Mesangial cell (primary cell): Measurements from ENCODE around the gene SSBP4. TPM values are rescaled to one million over a fixed set of nuclear protein-coding genes. Genes with fewer than 3 reads are reported as not detected.

Experiments used
- total RNA-seq: library from RNA; depleted of rRNA; stranded (reverse); fragments of >200 nt; gene quantifications from 2 replicates; pipeline ENCODE4 v1.2.3, GENCODE V29; 2015

Gene SSBP4
- total RNA-seq: 131 and 177 TPM in 2 replicates

DNA sequence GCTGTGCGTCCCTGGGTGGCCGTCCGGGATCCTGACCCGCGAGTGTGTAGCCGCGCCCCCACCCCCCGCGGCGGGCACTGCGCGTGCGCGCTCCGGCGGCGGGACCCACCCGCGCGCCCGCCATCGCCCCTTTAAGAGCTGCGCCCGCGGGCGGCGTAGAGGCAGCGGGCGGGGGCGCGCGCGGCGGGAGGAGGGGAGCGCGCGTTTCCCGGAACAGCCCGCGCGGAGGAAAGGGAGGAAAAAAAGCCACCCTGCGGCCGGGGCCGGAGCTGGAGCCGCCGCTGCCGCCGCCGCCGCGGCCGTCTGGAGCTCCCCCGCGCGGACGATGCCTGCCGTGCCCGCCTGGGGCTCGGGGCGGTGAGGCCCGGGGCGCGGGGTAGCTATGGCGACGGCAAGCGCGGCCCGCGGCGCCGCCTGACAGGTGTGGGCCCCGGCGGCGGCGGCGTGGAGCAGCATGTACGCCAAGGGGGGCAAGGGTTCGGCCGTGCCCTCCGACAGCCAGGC lies at the start of gene SSBP4:
Gene SSBP4, plus strand, starts transcription at position 204 of the 504 bp plus-strand sequence. Its CDS starts 251 bp downstream, at position 455.

DNA sequence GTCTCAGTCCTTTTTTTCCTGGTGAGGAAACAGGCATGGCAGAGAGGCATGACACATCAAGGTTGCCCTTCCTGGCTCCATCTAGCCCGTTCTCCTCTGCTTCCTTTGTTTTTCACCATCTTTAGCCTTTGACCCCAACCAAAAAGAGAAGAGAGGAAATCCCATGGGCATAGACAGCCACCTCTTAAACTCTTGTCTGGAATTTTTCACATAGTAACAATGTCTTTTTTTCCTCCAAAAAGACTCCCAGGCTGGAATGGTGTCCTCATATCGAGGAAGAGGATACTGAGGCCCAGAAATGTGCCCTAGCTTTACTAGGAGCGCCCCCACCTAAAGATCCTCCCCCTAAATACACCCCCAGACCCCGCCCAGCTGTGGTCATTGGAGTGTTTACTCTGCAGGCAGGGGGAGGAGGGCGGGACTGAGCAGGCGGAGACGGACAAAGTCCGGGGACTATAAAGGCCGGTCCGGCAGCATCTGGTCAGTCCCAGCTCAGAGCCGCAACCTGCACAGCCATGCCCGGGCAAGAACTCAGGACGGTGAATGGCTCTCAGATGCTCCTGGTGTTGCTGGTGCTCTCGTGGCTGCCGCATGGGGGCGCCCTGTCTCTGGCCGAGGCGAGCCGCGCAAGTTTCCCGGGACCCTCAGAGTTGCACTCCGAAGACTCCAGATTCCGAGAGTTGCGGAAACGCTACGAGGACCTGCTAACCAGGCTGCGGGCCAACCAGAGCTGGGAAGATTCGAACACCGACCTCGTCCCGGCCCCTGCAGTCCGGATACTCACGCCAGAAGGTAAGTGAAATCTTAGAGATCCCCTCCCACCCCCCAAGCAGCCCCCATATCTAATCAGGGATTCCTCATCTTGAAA lies 33.3 kb upstream of the SSBP4 start, which contains the start of gene GDF15:
Gene GDF15, plus strand, starts transcription at position 484 of the 868 bp plus-strand sequence. Its CDS starts 32 bp downstream, at position 516.

DNA sequence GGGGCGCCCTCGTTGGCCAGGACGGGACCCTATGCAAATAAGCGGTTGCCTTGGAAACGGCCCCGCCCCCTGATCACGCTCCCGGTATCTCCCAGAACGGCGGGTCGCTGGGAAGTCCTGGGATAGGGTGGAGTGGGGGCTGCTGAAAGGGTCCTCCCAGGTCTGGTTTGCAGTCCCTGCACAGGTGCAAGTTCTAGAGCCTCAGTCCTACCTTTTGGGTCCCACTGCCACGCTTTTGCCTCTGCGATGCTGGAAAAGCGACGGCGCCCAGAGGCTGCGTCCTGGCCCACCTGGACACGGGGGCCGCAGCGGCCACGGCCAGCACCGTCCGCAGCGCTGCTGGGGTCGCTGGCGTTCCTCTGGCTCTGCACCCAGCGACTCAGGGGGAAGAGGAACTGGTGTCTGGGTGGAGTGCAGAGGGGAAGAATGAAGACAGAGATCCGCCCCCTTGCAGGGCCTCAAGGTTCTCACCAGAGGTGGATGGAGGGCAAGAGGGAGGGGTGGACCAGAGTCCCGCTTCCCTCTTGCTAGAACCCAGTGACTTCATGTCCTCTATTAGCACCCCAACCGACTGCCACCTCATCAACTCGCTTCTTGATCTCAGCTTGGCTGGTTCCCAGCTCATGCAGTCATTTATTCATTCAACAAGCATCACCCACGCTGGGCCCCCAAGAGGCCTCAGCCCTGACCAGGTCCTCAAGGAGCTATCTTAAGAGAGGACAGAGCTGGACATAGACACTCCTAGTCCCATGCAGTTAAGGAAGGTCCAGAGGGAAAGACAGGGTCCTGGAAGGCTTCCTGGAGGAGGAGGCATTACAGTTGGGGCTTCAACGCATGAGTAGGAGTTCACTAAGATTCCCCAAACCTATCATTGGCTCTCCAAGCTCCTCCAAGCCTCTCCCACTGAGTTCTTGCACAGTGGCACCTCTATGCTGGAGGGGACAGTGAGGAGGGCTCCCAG lies 21.7 kb upstream of the SSBP4 start, which contains the start of gene LRRC25:
Gene LRRC25, minus strand, starts transcription at position 381 of the 961 bp plus-strand sequence. CDS start 659 bp downstream, outside the sequence.

DNA sequence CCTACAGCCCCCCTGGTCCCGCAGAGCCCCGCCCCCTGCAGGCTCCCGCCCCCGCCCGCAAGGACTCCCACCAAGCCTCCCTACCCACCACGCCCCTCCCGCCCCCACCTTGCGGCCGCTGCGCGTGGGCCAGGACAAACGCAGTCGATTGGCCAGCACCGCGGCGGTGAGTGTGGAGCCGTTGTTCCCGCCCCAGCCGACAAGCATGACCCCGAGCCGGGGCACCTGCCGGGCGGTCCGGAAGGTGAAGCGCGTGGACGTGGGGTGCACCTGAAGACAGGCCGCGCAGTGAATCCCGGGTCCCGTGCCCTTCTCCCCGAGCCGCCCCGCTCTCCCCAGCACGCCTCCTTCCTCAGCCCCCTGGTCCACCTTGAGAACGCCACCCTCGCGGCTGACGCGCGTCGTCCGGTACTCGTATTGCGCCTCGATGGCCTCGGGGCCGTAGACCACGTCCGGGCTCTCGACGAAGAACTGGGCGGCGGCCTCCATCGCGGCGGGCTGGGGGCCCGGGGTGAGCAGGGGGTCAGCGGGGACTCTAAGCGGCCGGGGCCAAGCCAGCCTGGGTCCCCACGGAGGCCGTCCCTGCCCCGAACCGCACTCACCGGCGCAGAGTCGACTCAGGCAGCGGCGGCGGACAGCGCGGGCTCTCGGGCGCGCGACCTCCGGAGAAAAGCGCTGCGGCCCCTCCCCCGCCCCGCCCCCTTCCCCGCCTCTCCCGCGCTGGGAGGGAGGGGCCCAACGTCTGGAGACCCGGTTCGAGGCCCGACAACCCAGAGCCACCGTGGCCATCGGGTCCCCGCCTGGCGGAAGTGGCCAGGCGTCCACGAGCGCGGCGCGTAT lies 18.5 kb downstream of the SSBP4 start, which contains the start of gene ISYNA1:
Gene ISYNA1, minus strand, starts transcription at position 643 of the 840 bp plus-strand sequence. Its CDS starts 154 bp downstream, at position 489.

Other genes starting within 250 kb of the SSBP4 start
- 22.2 TPM in 1 of 2 replicates, not detected in the other for gene IFI30, start 245.6 kb upstream of the SSBP4 start, total RNA-seq
- gene MPV17L2, start 226.2 kb upstream of the SSBP4 start, total RNA-seq: 21.3 and 45.8 TPM in 2 replicates
- 0.65 and 2.4 TPM in 2 replicates for gene RAB3A, start 215.4 kb upstream of the SSBP4 start, total RNA-seq
- not detected in 2 replicates for gene PDE4C, start 193.0 kb upstream of the SSBP4 start, total RNA-seq
- 0.16 and 1.1 TPM in 2 replicates for gene IQCN, start 144.9 kb upstream of the SSBP4 start, total RNA-seq
- gene JUND, start 137.8 kb upstream of the SSBP4 start, total RNA-seq: 277 and 421 TPM in 2 replicates
- gene LSM4, start 96.3 kb upstream of the SSBP4 start, total RNA-seq: 196 and 334 TPM in 2 replicates
- gene PGPEP1, start 78.8 kb upstream of the SSBP4 start, total RNA-seq: 2.9 and 16.4 TPM in 2 replicates
- 20.4 and 246 TPM in 2 replicates for gene GDF15, start 33.2 kb upstream of the SSBP4 start, total RNA-seq
- 0.25 TPM in 1 of 2 replicates, not detected in the other for gene LRRC25, start 21.8 kb upstream of the SSBP4 start, total RNA-seq
- gene ISYNA1, start 18.7 kb downstream of the SSBP4 start, total RNA-seq: 63.4 and 164 TPM in 2 replicates
- 13.0 and 20.8 TPM in 2 replicates for gene ELL, start 102.7 kb downstream of the SSBP4 start, total RNA-seq
- 181 and 304 TPM in 2 replicates for gene FKBP8, start 124.2 kb downstream of the SSBP4 start, total RNA-seq
- gene KXD1, start 138.5 kb downstream of the SSBP4 start, total RNA-seq: 169 and 233 TPM in 2 replicates
- gene UBA52, start 152.5 kb downstream of the SSBP4 start, total RNA-seq: 945 and 1,196 TPM in 2 replicates
- 79.2 and 122 TPM in 2 replicates for gene REX1BD, start 169.4 kb downstream of the SSBP4 start, total RNA-seq
- 0.65 and 2.5 TPM in 2 replicates for gene CRLF1, start 187.4 kb downstream of the SSBP4 start, total RNA-seq
- 0.16 and 1.3 TPM in 2 replicates for gene TMEM59L, start 193.5 kb downstream of the SSBP4 start, total RNA-seq
- 6.4 and 7.6 TPM in 2 replicates for gene KLHL26, start 217.6 kb downstream of the SSBP4 start, total RNA-seq